H9 (cell line): Measurements from ENCODE around the gene SMIM3. TPM values are rescaled to one million over a fixed set of nuclear protein-coding genes. Genes with fewer than 3 reads are reported as not detected.

Experiments used
- DNase-seq: peaks from one replicate; pipeline ENCODE4 v3.0.0-alpha.2; 2017
- H2AFZ ChIP-seq: one replicate; pipeline ENCODE4 v1.6.1; 2013; ENCODE audit warnings: mild to moderate bottlenecking, low read length, control low read depth, moderate library complexity
- H2AK5ac ChIP-seq: 2 replicates; pipeline ENCODE4 v1.6.1; 2013; ENCODE audit warnings: low read length, control low read depth, mixed read lengths; ENCODE audit not compliant: insufficient read length
- H2BK120ac ChIP-seq: one replicate; pipeline ENCODE4 v1.6.1; 2013; ENCODE audit warnings: low read depth, mild to moderate bottlenecking, low read length, control low read depth, inconsistent platforms; ENCODE audit not compliant: poor library complexity, severe bottlenecking
- H2BK12ac ChIP-seq: 2 replicates; pipeline ENCODE4 v1.6.1; 2013; ENCODE audit warnings: low read length, control low read depth, mixed read lengths, low read depth; ENCODE audit not compliant: insufficient read length
- H2BK15ac ChIP-seq: 2 replicates; pipeline ENCODE4 v1.6.1; 2013; ENCODE audit warnings: low read depth, low read length, control low read depth
- H2BK20ac ChIP-seq: one replicate; pipeline ENCODE4 v1.6.1; 2013; ENCODE audit warnings: low read depth, mild to moderate bottlenecking, low read length, control low read depth, inconsistent platforms; ENCODE audit not compliant: poor library complexity, severe bottlenecking
- H2BK5ac ChIP-seq: 2 replicates; pipeline ENCODE4 v1.6.1; 2013; ENCODE audit warnings: low read length, control low read depth, mixed read lengths; ENCODE audit not compliant: insufficient read length
- H3K14ac ChIP-seq: 2 replicates; pipeline ENCODE4 v1.6.1; 2013; ENCODE audit warnings: low read length, control low read depth; ENCODE audit not compliant: insufficient read depth
- H3K18ac ChIP-seq: 2 replicates; pipeline ENCODE4 v1.6.1; 2013; ENCODE audit warnings: low read depth, mild to moderate bottlenecking, mixed read lengths, low read length, control low read depth; ENCODE audit not compliant: insufficient read length
- H3K23ac ChIP-seq: 2 replicates; pipeline ENCODE4 v1.6.1; 2013; ENCODE audit warnings: low read length, control low read depth, mixed read lengths, low read depth; ENCODE audit not compliant: insufficient read length
- H3K23me2 ChIP-seq: 2 replicates; pipeline ENCODE4 v1.6.1; 2013; ENCODE audit warnings: low read depth, mild to moderate bottlenecking, mixed read lengths, low read length, control low read depth; ENCODE audit not compliant: insufficient read length, poor library complexity, severe bottlenecking
- H3K27ac ChIP-seq: 2 replicates; pipeline ENCODE4 v1.5.1; 2013; ENCODE audit warnings: low read length, control low read depth, mixed read lengths, low read depth; ENCODE audit not compliant: insufficient read length
- H3K27me3 ChIP-seq: 2 replicates; pipeline ENCODE4 v1.6.1; 2013; ENCODE audit warnings: low read length, control low read depth, inconsistent platforms; ENCODE audit not compliant: insufficient read depth
- H3K4ac ChIP-seq: 2 replicates; pipeline ENCODE4 v1.6.1; 2013; ENCODE audit warnings: low read depth, mild to moderate bottlenecking, control low read depth, inconsistent platforms, low read length, moderate library complexity
- H3K4me1 ChIP-seq: 2 replicates; pipeline ENCODE4 v1.6.1; 2013; ENCODE audit warnings: low read length, control low read depth, inconsistent platforms; ENCODE audit not compliant: insufficient read depth
- H3K4me2 ChIP-seq: 2 replicates; pipeline ENCODE4 v1.6.1; 2013; ENCODE audit warnings: low read length, control low read depth, mixed read lengths; ENCODE audit not compliant: insufficient read length, insufficient read depth
- H3K56ac ChIP-seq: 2 replicates; pipeline ENCODE4 v1.6.1; 2013; ENCODE audit warnings: low read depth, mild to moderate bottlenecking, mixed read lengths, low read length, control low read depth; ENCODE audit not compliant: insufficient read length
- H3K79me1 ChIP-seq: 2 replicates; pipeline ENCODE4 v1.6.1; 2013; ENCODE audit warnings: low read depth, mild to moderate bottlenecking, moderate library complexity, low read length, control low read depth, inconsistent platforms; ENCODE audit not compliant: insufficient read depth, poor library complexity, severe bottlenecking
- H3K79me2 ChIP-seq: 2 replicates; pipeline ENCODE4 v1.6.1; 2013; ENCODE audit warnings: low read length, control low read depth, inconsistent platforms; ENCODE audit not compliant: insufficient read depth
- H3K9ac ChIP-seq: 2 replicates; pipeline ENCODE4 v1.6.1; 2013; ENCODE audit warnings: low read length, control low read depth, mixed read lengths; ENCODE audit not compliant: insufficient read length; ENCODE audit errors: extremely low read depth
- H3K9me3 ChIP-seq: one replicate; pipeline ENCODE4 v1.6.1; 2013; ENCODE audit warnings: low read depth, low read length, inconsistent platforms; ENCODE audit not compliant: control insufficient read depth
- H3T11ph ChIP-seq: one replicate; pipeline ENCODE4 v1.6.1; 2013; ENCODE audit warnings: mild to moderate bottlenecking, low read length, control low read depth, inconsistent platforms
- H4K20me1 ChIP-seq: one replicate; pipeline ENCODE4 v1.6.1; 2013; ENCODE audit not compliant: control insufficient read depth, insufficient read length, insufficient read depth
- H4K5ac ChIP-seq: 2 replicates; pipeline ENCODE4 v1.6.1; 2013; ENCODE audit warnings: low read depth, mild to moderate bottlenecking, mixed read lengths, low read length, control low read depth; ENCODE audit not compliant: insufficient read length
- H4K8ac ChIP-seq: replicated peaks from 2 replicates; pipeline ENCODE4 v1.6.1; 2013; ENCODE audit warnings: low read length, control low read depth, mixed read lengths, low read depth; ENCODE audit not compliant: insufficient read length
- H4K91ac ChIP-seq: 2 replicates; pipeline ENCODE4 v1.6.1; 2013; ENCODE audit warnings: low read depth, mild to moderate bottlenecking, moderate library complexity, mixed read lengths, low read length, control low read depth; ENCODE audit not compliant: insufficient read length
- H3K27ac Mint-ChIP-seq, 3 experiments: 2 replicates in 2 of 3; 3 replicates in 1 of 3; pipeline ENCODE4 v1.8.0; 2020 to 2021; ENCODE audit warnings: mixed read lengths in 3 of 3, mild to moderate bottlenecking in 1 of 3, moderate library complexity in 1 of 3
- H3K27me3 Mint-ChIP-seq: 2 replicates; pipeline ENCODE4 v1.8.0; 2021; ENCODE audit warnings: low read depth, mild to moderate bottlenecking, moderate library complexity, mixed read lengths
- H3K36me3 Mint-ChIP-seq, 3 experiments: 2 replicates in 2 of 3; 3 replicates in 1 of 3; pipeline ENCODE4 v1.8.0; 2020 to 2021; ENCODE audit warnings: low read depth in 3 of 3, mixed read lengths in 3 of 3; ENCODE audit not compliant: insufficient read depth in 1 of 3
- H3K4me1 Mint-ChIP-seq, 2 experiments: 2 replicates each; pipeline ENCODE4 v1.8.0; 2020; ENCODE audit warnings: mixed read lengths in 2 of 2
- H3K4me3 Mint-ChIP-seq, 2 experiments: 2 replicates in 1 of 2; 3 replicates in 1 of 2; pipeline ENCODE4 v1.8.0; 2020 to 2021; ENCODE audit warnings: mild to moderate bottlenecking in 2 of 2, mixed read lengths in 2 of 2, moderate library complexity in 1 of 2
- H3K9me3 Mint-ChIP-seq, 2 experiments: 2 replicates in 1 of 2; 3 replicates in 1 of 2; pipeline ENCODE4 v1.8.0; 2020; ENCODE audit warnings: mild to moderate bottlenecking in 2 of 2, mixed read lengths in 2 of 2, moderate library complexity in 1 of 2
- whole genome bisulfite sequencing: extraction: QIAGEN DNeasy Blood & Tissue Kit; methylation state at CpG from one replicate; pipeline ENCODE4 v1.1.7; 2013; ENCODE audit warnings: missing lambda C conversion rate, low lambda C conversion rate, mixed read lengths; ENCODE audit not compliant: insufficient read length; ENCODE audit errors: extremely low coverage; 5-methylcytosine and 5-hydroxymethylcytosine counted together
- total RNA-seq: library from RNA; stranded (reverse); gene quantifications from 2 replicates; pipeline ENCODE4 v1.2.1, GENCODE V29; 2021
- TF ChIP-seq, protein P1 (sequence below): fragments of 200-600 bp; sonication (generic); conservative IDR thresholded peaks from 3 replicates; pipeline ENCODE4 v1.8.0; 2021; ENCODE audit warnings: antibody characterized with exemption, mild to moderate bottlenecking

The SMIM3 gene
- total RNA-seq, 1 experiment from 2014 or later, result 42.0 TPM

DNA sequence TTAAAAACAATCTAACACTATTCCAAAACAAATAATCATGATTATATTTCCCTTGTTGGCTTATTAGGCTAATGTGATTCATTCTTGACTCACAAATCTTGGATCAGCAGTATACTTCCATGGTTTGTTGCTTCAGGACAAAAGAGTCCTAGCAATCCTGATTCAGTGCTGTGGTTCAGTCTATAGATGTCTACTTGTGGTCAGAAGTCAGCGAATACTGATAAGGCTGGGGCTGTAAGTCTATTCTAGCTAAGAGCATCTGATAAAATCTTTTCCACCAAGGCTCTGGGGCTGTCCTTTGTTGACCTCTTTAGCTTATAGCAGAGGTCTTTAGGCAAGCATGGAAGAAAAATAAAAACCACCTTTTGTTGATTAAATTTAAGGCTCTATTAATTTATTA is 4.4 kb upstream of the SMIM3 start:
- H2AK5ac ChIP-seq, result no peak overlapping the region
- H3K9me3 ChIP-seq, result no peaks in the 10 kb centered on the region
- H3K4me1 Mint-ChIP-seq, result peaks cover 17 to 18% of the 10 kb centered on the region in 2 experiments
- TF ChIP-seq, protein P1, sequence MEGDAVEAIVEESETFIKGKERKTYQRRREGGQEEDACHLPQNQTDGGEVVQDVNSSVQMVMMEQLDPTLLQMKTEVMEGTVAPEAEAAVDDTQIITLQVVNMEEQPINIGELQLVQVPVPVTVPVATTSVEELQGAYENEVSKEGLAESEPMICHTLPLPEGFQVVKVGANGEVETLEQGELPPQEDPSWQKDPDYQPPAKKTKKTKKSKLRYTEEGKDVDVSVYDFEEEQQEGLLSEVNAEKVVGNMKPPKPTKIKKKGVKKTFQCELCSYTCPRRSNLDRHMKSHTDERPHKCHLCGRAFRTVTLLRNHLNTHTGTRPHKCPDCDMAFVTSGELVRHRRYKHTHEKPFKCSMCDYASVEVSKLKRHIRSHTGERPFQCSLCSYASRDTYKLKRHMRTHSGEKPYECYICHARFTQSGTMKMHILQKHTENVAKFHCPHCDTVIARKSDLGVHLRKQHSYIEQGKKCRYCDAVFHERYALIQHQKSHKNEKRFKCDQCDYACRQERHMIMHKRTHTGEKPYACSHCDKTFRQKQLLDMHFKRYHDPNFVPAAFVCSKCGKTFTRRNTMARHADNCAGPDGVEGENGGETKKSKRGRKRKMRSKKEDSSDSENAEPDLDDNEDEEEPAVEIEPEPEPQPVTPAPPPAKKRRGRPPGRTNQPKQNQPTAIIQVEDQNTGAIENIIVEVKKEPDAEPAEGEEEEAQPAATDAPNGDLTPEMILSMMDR, result no peak
- H2BK20ac ChIP-seq, result no peak overlapping the region
- no peaks in the 10 kb centered on the region for H4K20me1 ChIP-seq
- H2BK120ac ChIP-seq, result no peak overlapping the region
- no peak overlapping the region for H3T11ph ChIP-seq
- no peak overlapping the region for H3K4ac ChIP-seq
- H3K14ac ChIP-seq, result no peak overlapping the region
- no peak overlapping the region for H4K8ac ChIP-seq
- H2AFZ ChIP-seq, result no peak overlapping the region
- no peak overlapping the region for H4K5ac ChIP-seq
- H2BK5ac ChIP-seq, result no peak overlapping the region
- no peak overlapping the region for H3K18ac ChIP-seq
- no peak overlapping the region for H2BK15ac ChIP-seq
- no peaks in the 10 kb centered on the region; the same call in 1 of the 2 replicates for H3K27me3 ChIP-seq
- H3K79me1 ChIP-seq, result no peaks in the 10 kb centered on the region
- no peak overlapping the region for H3K27ac ChIP-seq
- H3K27ac Mint-ChIP-seq, result no peak overlapping the region
- no peaks in the 10 kb centered on the region for H3K79me2 ChIP-seq
- H3K36me3 Mint-ChIP-seq, result no peaks in the 10 kb centered on the region
- DNase-seq, result no peak
- H3K23ac ChIP-seq, result no peak overlapping the region
- H3K27me3 Mint-ChIP-seq, result peaks cover 26% of the 10 kb centered on the region
- H3K9ac ChIP-seq, result no peak overlapping the region
- H3K4me1 ChIP-seq, result peaks cover 9% of the 10 kb centered on the region
- H2BK12ac ChIP-seq, result no peak overlapping the region
- H3K9me3 Mint-ChIP-seq, result no peaks in the 10 kb centered on the region
- no peak overlapping the region for H3K56ac ChIP-seq
- WGBS, result no CpG with 5 or more reads among the region's 1 CpG
- peaks cover 9% of the 10 kb centered on the region for H3K23me2 ChIP-seq
- H4K91ac ChIP-seq, result no peak overlapping the region
- no peak overlapping the region for H3K4me3 Mint-ChIP-seq
- no peak overlapping the region for H3K4me2 ChIP-seq
